ENCODE data around the gene RNU7-1. TPM values are rescaled to one million over a fixed set of nuclear protein-coding genes. Genes with fewer than 3 reads are reported as not detected.

The RNU7-1 gene
- total RNA-seq, 4 donors from 2014 or later: not detected

DNA sequence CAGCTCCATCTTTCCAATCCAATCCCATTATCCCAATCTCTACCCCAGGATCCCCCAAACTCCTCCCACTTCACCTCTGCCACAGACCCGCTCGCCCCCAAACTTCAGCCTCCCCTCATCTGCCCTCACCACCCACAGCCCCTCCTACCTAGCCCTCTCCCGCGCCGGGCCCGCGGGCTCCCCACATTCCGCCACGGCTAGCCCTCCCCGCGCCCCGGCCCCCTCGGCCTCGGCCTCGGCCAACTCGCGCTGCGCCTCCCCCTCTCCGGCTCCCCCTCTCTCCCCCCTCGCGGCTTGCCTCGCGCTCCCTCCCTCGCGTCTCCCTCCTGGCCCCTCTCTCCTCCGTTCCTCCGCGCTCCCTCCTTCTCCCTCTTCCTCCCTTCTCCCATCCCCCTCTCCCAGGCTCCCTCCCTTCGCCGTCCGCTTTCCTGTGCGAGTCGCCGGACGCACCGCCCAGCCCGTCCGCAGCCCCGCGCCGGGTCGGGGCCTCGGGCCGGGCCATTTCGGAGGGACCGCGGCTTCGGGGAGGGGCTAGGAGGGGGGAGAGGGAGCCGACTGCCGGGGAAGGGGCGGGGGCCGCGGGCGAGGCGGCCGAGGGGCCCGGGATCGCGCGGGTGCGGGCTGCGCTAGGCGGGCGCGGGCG lies 16.1 kb upstream of the RNU7-1 start, which contains the start of gene ATN1:
Gene ATN1, plus strand, starts transcription at position 581 of the 643 bp plus-strand sequence. CDS start 6,043 bp downstream, outside the sequence.
- peak in 2 of 3 donors; percentile 36 to 70 for TF ChIP-seq POLR2AphosphoS5 (IDR thresholded peaks at IDR 0.05)
- TF ChIP-seq, protein P1, sequence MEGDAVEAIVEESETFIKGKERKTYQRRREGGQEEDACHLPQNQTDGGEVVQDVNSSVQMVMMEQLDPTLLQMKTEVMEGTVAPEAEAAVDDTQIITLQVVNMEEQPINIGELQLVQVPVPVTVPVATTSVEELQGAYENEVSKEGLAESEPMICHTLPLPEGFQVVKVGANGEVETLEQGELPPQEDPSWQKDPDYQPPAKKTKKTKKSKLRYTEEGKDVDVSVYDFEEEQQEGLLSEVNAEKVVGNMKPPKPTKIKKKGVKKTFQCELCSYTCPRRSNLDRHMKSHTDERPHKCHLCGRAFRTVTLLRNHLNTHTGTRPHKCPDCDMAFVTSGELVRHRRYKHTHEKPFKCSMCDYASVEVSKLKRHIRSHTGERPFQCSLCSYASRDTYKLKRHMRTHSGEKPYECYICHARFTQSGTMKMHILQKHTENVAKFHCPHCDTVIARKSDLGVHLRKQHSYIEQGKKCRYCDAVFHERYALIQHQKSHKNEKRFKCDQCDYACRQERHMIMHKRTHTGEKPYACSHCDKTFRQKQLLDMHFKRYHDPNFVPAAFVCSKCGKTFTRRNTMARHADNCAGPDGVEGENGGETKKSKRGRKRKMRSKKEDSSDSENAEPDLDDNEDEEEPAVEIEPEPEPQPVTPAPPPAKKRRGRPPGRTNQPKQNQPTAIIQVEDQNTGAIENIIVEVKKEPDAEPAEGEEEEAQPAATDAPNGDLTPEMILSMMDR (IDR thresholded peaks at IDR 0.05): no peak
- peak in 1 of 2 donors; percentile 42 for TF ChIP-seq POLR2A (IDR thresholded peaks at IDR 0.05)
- TF ChIP-seq EP300 (IDR thresholded peaks at IDR 0.05): no peak
- H3K27me3 ChIP-seq: no peaks in the 10 kb centered on the region
- no peaks in the 10 kb centered on the region for H3K36me3 ChIP-seq
- peak in 1 of 2 donors; percentile 89 for DNase-seq (ENCODE audit: low spot score in 2 of 2)
- peaks cover 61% of the 10 kb centered on the region for H3K4me1 ChIP-seq
- H3K9me3 ChIP-seq: no peaks in the 10 kb centered on the region
- WGBS: 1% methylated on average over 37 of the region's 66 CpGs
- H3K27ac ChIP-seq: peak within 1 kb of the TSS; percentile 99
- peak within 1 kb of the TSS; percentile 91 for H3K4me3 ChIP-seq

DNA sequence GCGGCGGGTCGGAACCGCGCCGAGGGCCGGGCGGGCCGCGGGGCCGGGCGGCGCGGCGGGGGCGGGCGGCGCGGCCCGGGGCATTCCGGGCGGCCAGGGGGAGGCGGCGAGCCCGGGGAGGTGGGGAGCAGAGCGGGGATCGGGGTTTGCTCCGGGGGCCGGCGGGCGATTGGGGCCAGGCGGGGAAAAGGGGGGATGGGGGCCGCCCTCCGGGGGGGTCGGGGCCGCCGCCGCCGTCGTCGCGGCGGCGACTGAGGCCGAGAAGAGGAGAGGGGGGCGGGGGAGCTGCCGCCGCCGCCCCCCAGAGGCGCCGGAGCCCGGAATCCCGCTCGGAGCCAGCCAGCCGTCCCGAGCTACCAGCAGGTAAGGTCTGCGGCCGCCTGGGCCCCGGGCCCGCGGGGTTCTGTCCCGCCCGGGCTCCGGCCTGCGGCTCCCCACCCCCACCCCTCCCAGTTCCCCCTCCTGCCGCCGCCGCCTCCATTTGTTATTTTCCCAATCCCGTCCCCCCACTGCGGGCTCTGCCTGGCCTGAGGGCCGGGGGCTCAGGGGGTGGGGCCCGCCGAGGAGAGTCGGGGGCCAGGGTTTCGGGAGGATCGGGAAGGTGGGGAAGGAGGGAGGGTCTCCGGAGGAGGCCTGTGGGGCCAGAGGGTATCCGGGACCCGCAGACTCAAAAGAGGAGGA lies 15.5 kb upstream of the RNU7-1 start:
- Histone ChIP-seq H3K9me3 (no peaks in the 10 kb centered on the region), H3K27ac (peak overlapping the region; percentile 99), H3K36me3 (no peaks in the 10 kb centered on the region), H3K4me3 (peak overlapping the region; percentile 91), H3K4me1 (peaks cover 66% of the 10 kb centered on the region), H3K27me3 (no peaks in the 10 kb centered on the region)
- no peak for DNase-seq (ENCODE audit: low spot score in 2 of 2)
- 0% methylated on average over 16 of the region's 79 CpGs for WGBS
- TF ChIP-seq POLR2A (IDR thresholded peaks at IDR 0.05): no peak
- TF ChIP-seq EP300 (IDR thresholded peaks at IDR 0.05): no peak
- TF ChIP-seq, protein P1 (IDR thresholded peaks at IDR 0.05): no peak
- no peak for TF ChIP-seq POLR2AphosphoS5 (IDR thresholded peaks at IDR 0.05)

DNA sequence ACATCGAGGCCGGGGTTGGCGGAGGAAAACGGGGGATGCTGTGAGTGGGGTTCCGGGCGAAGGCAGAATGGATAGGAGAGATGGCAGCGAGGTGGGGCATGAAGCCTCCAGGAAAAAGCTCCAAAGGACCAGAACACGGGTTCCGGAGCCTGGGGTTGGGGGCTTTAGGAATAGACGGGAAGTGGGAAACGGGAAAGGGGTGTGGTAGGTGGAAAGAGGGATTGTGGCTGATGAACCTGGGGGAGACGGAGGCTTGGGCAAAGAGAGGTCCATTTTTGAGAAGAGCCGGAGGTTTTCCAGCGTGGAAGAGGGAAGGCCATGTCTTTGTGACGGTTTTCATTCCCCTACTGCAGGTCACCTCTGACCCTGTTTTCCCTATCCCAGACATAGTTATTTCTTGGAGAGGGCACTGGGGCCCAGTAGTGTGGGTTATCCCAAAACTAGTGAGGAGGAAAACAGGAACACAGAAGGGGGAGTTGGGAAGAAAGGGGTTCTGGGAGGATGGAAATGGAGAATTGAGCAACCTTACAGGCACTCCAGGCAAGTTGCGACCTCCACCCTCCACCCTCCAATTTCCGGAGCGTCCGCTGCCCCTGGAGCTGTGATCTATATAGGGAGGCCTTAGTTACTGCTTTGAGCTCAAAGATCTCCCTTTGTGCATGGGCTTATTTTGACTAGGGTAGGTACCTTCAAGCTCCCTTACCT lies 14.8 kb upstream of the RNU7-1 start:
- Histone ChIP-seq H3K4me1 (peaks cover 73% of the 10 kb centered on the region), H3K4me3 (peak overlapping the region; percentile 91), H3K27ac (peak overlapping the region; percentile 99), H3K36me3 (peaks cover 4% of the 10 kb centered on the region), H3K9me3 (no peaks in the 10 kb centered on the region), H3K27me3 (no peaks in the 10 kb centered on the region)
- DNase-seq (ENCODE audit: low spot score in 2 of 2): peak in 1 of 2 donors; percentile 75
- TF ChIP-seq EP300 (IDR thresholded peaks at IDR 0.05) (no peak), POLR2AphosphoS5 (IDR thresholded peaks at IDR 0.05) (no peak), POLR2A (IDR thresholded peaks at IDR 0.05) (no peak)
- TF ChIP-seq, protein P1 (IDR thresholded peaks at IDR 0.05): no peak
- 7% methylated on average over 19 of the region's 19 CpGs for WGBS

DNA sequence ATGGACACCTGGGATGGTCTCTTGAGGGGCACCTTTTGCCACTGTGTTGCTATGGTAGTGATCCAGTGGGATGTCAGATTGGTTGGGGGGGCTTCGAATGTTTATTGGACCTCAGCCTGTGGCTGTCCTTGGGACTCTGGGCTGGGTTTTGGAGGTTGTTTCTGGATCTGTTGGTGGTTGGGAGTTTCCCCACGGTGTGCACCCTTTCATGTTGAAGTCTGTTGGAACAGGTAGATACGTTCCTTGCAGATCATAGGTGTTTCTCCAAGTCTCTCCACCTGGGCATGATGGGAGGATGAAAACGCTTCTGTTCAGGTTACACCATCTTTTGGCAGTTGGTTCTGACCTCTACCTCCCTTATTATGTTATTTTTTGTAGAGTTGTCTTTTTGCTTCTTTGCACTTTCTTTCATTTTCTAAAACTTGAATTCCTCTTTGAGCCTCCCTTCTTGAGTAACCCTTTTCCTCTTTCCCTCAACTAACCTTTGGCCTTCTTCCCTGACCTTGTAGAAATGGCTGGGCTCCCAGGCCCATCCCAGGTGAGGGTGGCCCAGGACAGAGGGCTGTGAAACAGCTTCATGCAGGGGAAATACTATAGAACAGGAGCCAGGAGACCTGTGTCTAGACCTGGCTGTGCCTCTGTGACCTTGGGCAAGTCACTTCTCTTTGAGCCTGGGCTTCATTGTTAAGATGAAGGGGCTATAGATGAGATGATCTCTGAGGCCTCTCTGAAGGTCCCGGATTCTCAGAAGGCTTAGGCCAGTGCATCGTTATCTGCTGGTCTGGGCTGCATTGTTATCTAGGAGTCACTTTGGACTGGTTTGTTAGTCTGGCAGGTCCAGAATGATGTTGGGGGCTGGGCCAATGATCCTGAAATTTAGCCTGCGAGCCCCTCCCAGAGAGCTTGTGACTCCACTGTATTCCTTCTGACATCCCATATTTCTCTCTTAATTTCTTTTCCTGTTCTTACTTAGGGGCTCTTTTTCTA lies 13.9 kb upstream of the RNU7-1 start:
- Histone ChIP-seq H3K36me3 (peaks cover 12% of the 10 kb centered on the region), H3K27me3 (no peaks in the 10 kb centered on the region), H3K27ac (peak overlapping the region; percentile 99), H3K4me1 (peaks cover 73% of the 10 kb centered on the region), H3K4me3 (peak overlapping the region; percentile 91), H3K9me3 (no peaks in the 10 kb centered on the region)
- TF ChIP-seq EP300 (IDR thresholded peaks at IDR 0.05): no peak
- TF ChIP-seq, protein P1 (IDR thresholded peaks at IDR 0.05): no peak
- DNase-seq (ENCODE audit: low spot score in 2 of 2): no peak
- WGBS: 40% methylated on average over 7 of the region's 7 CpGs
